Measurements from ENCODE around the gene INPP5A.

INPP5A gene

DNA sequence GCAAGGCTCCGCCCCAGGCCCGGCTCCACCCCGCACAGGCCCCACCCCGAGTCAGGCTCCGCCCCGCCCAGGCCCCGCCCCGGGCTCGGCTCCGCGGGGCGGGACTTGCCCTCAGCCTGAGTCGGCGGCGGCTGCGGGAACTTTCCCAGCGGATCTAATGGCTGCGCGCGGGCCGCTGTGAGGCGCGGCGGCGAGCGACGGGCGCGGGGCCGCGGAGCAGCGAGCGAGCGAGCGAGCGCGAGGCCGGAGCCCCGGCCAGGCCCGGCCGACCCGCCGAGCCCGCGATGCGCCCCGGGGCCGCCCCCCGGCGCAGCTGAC is at the start of gene INPP5A:
TSS of gene INPP5A (plus strand) at position 104 of the 318 bp plus-strand sequence. CDS start 310 bp downstream, outside the sequence.
- TF ChIP-seq EZH2phosphoT487 (IDR thresholded peaks at IDR 0.05; ENCODE audit: low read length) (no peak), EZH2 (optimal IDR thresholded peaks at IDR 0.05; ENCODE audit: low read depth, low read length) (no peak), CTCF (IDR thresholded peaks at IDR 0.05; ENCODE audit: low read length) (no peak)
- peak within 1 kb of the TSS; percentile 66 for H3K4me2 ChIP-seq (ENCODE audit: low read depth, low read length)
- H2AFZ ChIP-seq (ENCODE audit: low read length): peak within 1 kb of the TSS; percentile 65
- peak within 1 kb of the TSS; percentile 59 for H3K4me3 ChIP-seq (ENCODE audit: low read length)
- H3K9me3 ChIP-seq (replicated peaks; ENCODE audit: insufficient read depth, low read length): no peaks in the 10 kb centered on the region
- no peaks in the 10 kb centered on the region for H3K36me3 ChIP-seq (replicated peaks; ENCODE audit: insufficient read depth, low read length)
- no peaks in the 10 kb centered on the region for H3K4me1 ChIP-seq (ENCODE audit: low read length)
- no peak for DNase-seq
- no peaks in the 10 kb centered on the region for H3K9me2 ChIP-seq (replicated peaks; ENCODE audit: insufficient read depth, low read length)
- no peak within 1 kb of the TSS for H3K27ac ChIP-seq (ENCODE audit: low read length)
- H4K20me1 ChIP-seq (ENCODE audit: insufficient read depth, low read length): no peaks in the 10 kb centered on the region
- peaks cover 14% of the 10 kb centered on the region; the same call in 1 of the 2 replicates for H3K79me2 ChIP-seq (ENCODE audit: low read length)
- no peaks in the 10 kb centered on the region for H3F3A ChIP-seq (ENCODE audit: insufficient read depth, low read length)
- H3K27me3 ChIP-seq (replicated peaks; ENCODE audit: insufficient read depth, low read length): no peaks in the 10 kb centered on the region; the same call in 1 of the 2 replicates
- H3K9ac ChIP-seq (ENCODE audit: low read length): peak within 1 kb of the TSS; percentile 57; the same call in 1 of the 2 replicates

- Histone ChIP-seq H3K79me2 (ENCODE audit: low read length) (no peaks in the 10 kb centered on the region), H3K9me2 (replicated peaks; ENCODE audit: insufficient read depth, low read length) (no peaks in the 10 kb centered on the region), H3K4me3 (ENCODE audit: low read length) (no peak overlapping the region), H3K4me2 (ENCODE audit: low read depth, low read length) (no peak overlapping the region), H4K20me1 (ENCODE audit: insufficient read depth, low read length) (no peaks in the 10 kb centered on the region), H3F3A (ENCODE audit: insufficient read depth, low read length) (no peaks in the 10 kb centered on the region), H3K9ac (ENCODE audit: low read length) (no peak overlapping the region), H3K4me1 (ENCODE audit: low read length) (no peaks in the 10 kb centered on the region), H3K27ac (ENCODE audit: low read length) (no peak overlapping the region), H2AFZ (ENCODE audit: low read length) (no peak overlapping the region), H3K9me3 (replicated peaks; ENCODE audit: insufficient read depth, low read length) (no peaks in the 10 kb centered on the region), H3K36me3 (replicated peaks; ENCODE audit: insufficient read depth, low read length) (no peaks in the 10 kb centered on the region), H3K27me3 (replicated peaks; ENCODE audit: insufficient read depth, low read length) (peaks cover 69% of the 10 kb centered on the region)
- no peak for DNase-seq
- TF ChIP-seq EZH2 (optimal IDR thresholded peaks at IDR 0.05; ENCODE audit: low read depth, low read length): no peak
- TF ChIP-seq CTCF (IDR thresholded peaks at IDR 0.05; ENCODE audit: low read length): no peak
- no peak for TF ChIP-seq EZH2phosphoT487 (IDR thresholded peaks at IDR 0.05; ENCODE audit: low read length)
Observed at GRCh38 chr10:132488231-132488821, 49.3 kb upstream of the INPP5A start.

DNA sequence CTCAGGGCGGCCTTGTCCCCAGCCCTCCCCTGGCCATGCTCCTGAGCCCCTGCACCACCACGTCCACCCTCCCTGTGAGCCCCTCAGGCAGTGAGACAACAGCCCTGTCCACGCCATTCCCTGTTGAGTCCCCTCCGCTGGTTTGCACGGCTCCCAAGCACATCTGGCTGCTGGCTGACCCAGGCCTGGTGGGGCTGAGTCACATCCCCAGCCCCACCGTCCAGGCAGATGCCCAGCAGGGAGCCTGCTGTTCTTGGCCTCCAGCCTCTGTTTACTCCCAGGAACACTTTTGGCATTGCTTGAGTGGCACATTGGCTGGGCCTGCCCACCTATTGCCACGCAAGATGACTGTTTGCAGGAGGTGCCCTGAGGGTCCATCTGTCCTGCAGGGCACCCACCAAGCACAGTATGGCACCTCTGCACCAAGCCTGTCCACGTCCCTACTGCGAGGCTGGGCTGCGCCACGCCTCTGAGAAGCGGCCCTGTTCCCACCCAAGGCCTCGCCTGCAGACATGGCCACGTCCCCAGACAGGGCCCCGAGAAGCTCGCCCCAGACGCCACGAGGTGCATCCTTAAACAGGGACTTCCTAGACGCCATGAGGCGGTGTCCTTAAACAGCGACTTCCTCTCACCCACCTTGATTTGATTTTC is 48.4 kb upstream of the INPP5A start:
- no peak overlapping the region for H3K4me3 ChIP-seq (ENCODE audit: low read length)
- no peak overlapping the region for H3K27ac ChIP-seq (ENCODE audit: low read length)
- H4K20me1 ChIP-seq (ENCODE audit: insufficient read depth, low read length): no peaks in the 10 kb centered on the region
- no peaks in the 10 kb centered on the region for H3K79me2 ChIP-seq (ENCODE audit: low read length)
- no peaks in the 10 kb centered on the region for H3K4me1 ChIP-seq (ENCODE audit: low read length)
- no peaks in the 10 kb centered on the region for H3K9me3 ChIP-seq (replicated peaks; ENCODE audit: insufficient read depth, low read length)
- no peak overlapping the region for H3K4me2 ChIP-seq (ENCODE audit: low read depth, low read length)
- no peak overlapping the region for H2AFZ ChIP-seq (ENCODE audit: low read length)
- H3K36me3 ChIP-seq (replicated peaks; ENCODE audit: insufficient read depth, low read length): no peaks in the 10 kb centered on the region
- no peaks in the 10 kb centered on the region for H3F3A ChIP-seq (ENCODE audit: insufficient read depth, low read length)
- no peak overlapping the region for H3K9ac ChIP-seq (ENCODE audit: low read length)
- H3K27me3 ChIP-seq (replicated peaks; ENCODE audit: insufficient read depth, low read length): peaks cover 71% of the 10 kb centered on the region
- no peak for DNase-seq
- TF ChIP-seq EZH2 (optimal IDR thresholded peaks at IDR 0.05; ENCODE audit: low read depth, low read length): no peak
- no peak for TF ChIP-seq EZH2phosphoT487 (IDR thresholded peaks at IDR 0.05; ENCODE audit: low read length)
- no peak for TF ChIP-seq CTCF (IDR thresholded peaks at IDR 0.05; ENCODE audit: low read length)
- H3K9me2 ChIP-seq (replicated peaks; ENCODE audit: insufficient read depth, low read length): no peaks in the 10 kb centered on the region
